ENCODE data around the gene PPTC7.

The PPTC7 gene

GRCh38 chr12:110501752-110502738, 81.1 kb downstream of the PPTC7 start, which contains the start of the genes RAD9B and VPS29 (continued):
- TF ChIP-seq ZNF518A (tag by site-specific recombination; conservative IDR thresholded peaks at IDR 0.05; ENCODE audit: low read depth), result peak; percentile 73
- 0 out of 2 replicates have a peak, but pooled peaks have one; percentile 5 for TF ChIP-seq ZNF768 (tag by site-specific recombination; IDR thresholded peaks at IDR 0.05)
- no peak for TF ChIP-seq ZNF514 (tag by site-specific recombination; IDR thresholded peaks at IDR 0.05)
- peak; percentile 66; the same call in 1 of the 2 replicates for TF ChIP-seq GFI1B (tag by site-specific recombination; IDR thresholded peaks at IDR 0.05)
- no peak for TF ChIP-seq RBAK (tag by site-specific recombination; IDR thresholded peaks at IDR 0.05)
- peak; percentile 63; the same call in 1 of the 2 replicates for TF ChIP-seq BCL11A (tag by site-specific recombination; IDR thresholded peaks at IDR 0.05; ENCODE audit: low read depth)
- TF ChIP-seq ZNF23 (tag by site-specific recombination; IDR thresholded peaks at IDR 0.05; ENCODE audit: borderline replicate concordance), result no peak
- no peak for TF ChIP-seq ZNF837 (tag by site-specific recombination; IDR thresholded peaks at IDR 0.05)
- TF ChIP-seq GLIS1 (tag by site-specific recombination; IDR thresholded peaks at IDR 0.05), result peak; percentile 73
- no peak for TF ChIP-seq ZNF585B (tag by site-specific recombination; IDR thresholded peaks at IDR 0.05)
- 0 out of 2 replicates have a peak, but pooled peaks have one; percentile 15 for TF ChIP-seq ZBTB44 (tag by site-specific recombination; IDR thresholded peaks at IDR 0.05)
- TF ChIP-seq GLIS2 (tag by site-specific recombination; IDR thresholded peaks at IDR 0.05), result peak; percentile 98
- TF ChIP-seq ZNF513 (tag by site-specific recombination; IDR thresholded peaks at IDR 0.05), result peak; percentile 19
- TF ChIP-seq ZNF202 (tag by site-specific recombination; IDR thresholded peaks at IDR 0.05; ENCODE audit: borderline replicate concordance), result no peak
- no peak for TF ChIP-seq MYNN (tag by site-specific recombination; IDR thresholded peaks at IDR 0.05; ENCODE audit: borderline replicate concordance)
- peak; percentile 94 for TF ChIP-seq ZNF610 (tag by site-specific recombination; IDR thresholded peaks at IDR 0.05; ENCODE audit: borderline replicate concordance)
- TF ChIP-seq ZNF48 (tag by site-specific recombination; IDR thresholded peaks at IDR 0.05), result no peak
- peak; percentile 87 for TF ChIP-seq INSM2 (tag by site-specific recombination; IDR thresholded peaks at IDR 0.05)
- no peak for TF ChIP-seq ZNF223 (tag by site-specific recombination; IDR thresholded peaks at IDR 0.05)
- TF ChIP-seq AEBP2 (tag by site-specific recombination; IDR thresholded peaks at IDR 0.05; ENCODE audit: borderline replicate concordance), result no peak
- TF ChIP-seq ZNF529 (tag by site-specific recombination; IDR thresholded peaks at IDR 0.05; ENCODE audit: insufficient replicate concordance), result no peak
- TF ChIP-seq ZNF10 (tag by site-specific recombination; IDR thresholded peaks at IDR 0.05), result no peak; the same call in 1 of the 2 replicates
- no peak for TF ChIP-seq ZNF133 (tag by site-specific recombination; IDR thresholded peaks at IDR 0.05)
- TF ChIP-seq ZNF423 (tag by site-specific recombination; IDR thresholded peaks at IDR 0.05), result peak; percentile 99
- peak; percentile 98 for TF ChIP-seq SCRT1 (tag by site-specific recombination; IDR thresholded peaks at IDR 0.05; ENCODE audit: borderline replicate concordance)
- TF ChIP-seq ZNF473 (tag by site-specific recombination; IDR thresholded peaks at IDR 0.05), result no peak
- TF ChIP-seq GLI4 (tag by site-specific recombination; IDR thresholded peaks at IDR 0.05), result peak; percentile 61; the same call in 1 of the 2 replicates
- TF ChIP-seq ZNF140 (tag by site-specific recombination; IDR thresholded peaks at IDR 0.05), result no peak
